HepG2 (cell line): ENCODE measurements around the gene ZWILCH. TPM values are rescaled to one million over a fixed set of nuclear protein-coding genes. Genes with fewer than 3 reads are reported as not detected.

Source experiments
- ATAC-seq: fragments of 200-7000 bp; cut with Tn5 transposase; 3 replicates; pipeline ENCODE4 v1.9.1; 2020; ENCODE audit warnings: mild to moderate bottlenecking, moderate library complexity
- BruUV-seq: library from RNA; stranded (reverse); fragments of 400-500 nt; replicated peaks from 2 replicates; lab custom pipeline; 2021; lab: Mats Ljungman, UMichigan
- CTCF ChIA-PET: fragments of 300-600 bp; formaldehyde crosslinking; extraction: SDS; loops from one replicate; lab custom pipeline; 2021; ENCODE audit warnings: low total read pairs, inconsistent platforms, low intra/inter-chr PET ratio; lab: Yijun Ruan, JAX
- POLR2A ChIA-PET: fragments of 350-600 bp; sonication (Branson Sonifier 250); formaldehyde crosslinking; loops from one replicate; lab custom pipeline; 2020; ENCODE audit warnings: antibody characterized with exemption, inconsistent platforms; lab: Yijun Ruan, JAX
- DNase-seq: peaks from one replicate; pipeline ENCODE4 v3.0.0-alpha.2; 2015; ENCODE audit warnings: low spot score
- FAIRE-seq: peaks from 3 replicates; lab custom pipeline; 2011; peaks lifted over from hg19 to GRCh38; lab: Jason Lieb, UNC
- H2AFZ ChIP-seq: one replicate; pipeline ENCODE4 v1.6.1; 2011; ENCODE audit warnings: low read length, inconsistent platforms
- H3K27ac ChIP-seq: fragments of 300-600 bp; 3 replicates; pipeline ENCODE4 v1.8.0; 2011; ENCODE audit warnings: mixed run types, mild to moderate bottlenecking, mixed read lengths, low read length, inconsistent platforms; ENCODE audit not compliant: insufficient read depth; ENCODE audit errors: extremely low read length
- H3K27me3 ChIP-seq, 2 experiments: fragments of 200-600 bp in 1 of 2; 2 replicates in 1 of 2; 3 replicates in 1 of 2; pipeline versions ENCODE4 v1.6.0 to v1.8.0; 2011; ENCODE audit warnings: low read length in 2 of 2, mild to moderate bottlenecking in 2 of 2, moderate library complexity in 2 of 2, inconsistent platforms in 1 of 2; ENCODE audit not compliant: insufficient read depth in 2 of 2, control insufficient read depth in 1 of 2
- H3K36me3 ChIP-seq, 2 experiments: fragments of 200-600 bp in 1 of 2; replicated peaks in 1 of 2; 2 replicates in 1 of 2; 3 replicates in 1 of 2; pipeline versions ENCODE4 v1.5.1 to v1.8.0; 2011; ENCODE audit warnings: low read length in 2 of 2, inconsistent platforms in 1 of 2; ENCODE audit not compliant: insufficient read depth in 2 of 2, control insufficient read depth in 1 of 2
- H3K4me1 ChIP-seq: 2 replicates; pipeline ENCODE4 v1.5.1; 2012; ENCODE audit warnings: low read length, inconsistent platforms; ENCODE audit not compliant: insufficient read depth
- H3K4me2 ChIP-seq: 2 replicates; pipeline ENCODE4 v1.6.0; 2011; ENCODE audit warnings: low read depth, low read length, inconsistent platforms
- H3K4me3 ChIP-seq, 3 experiments: fragments of 200-600 bp in 1 of 3; sonication (generic), shearing (Covaris generic) in 1 of 3; replicated peaks in 1 of 3; 2 replicates each; pipeline ENCODE4 v1.5.1; 2011 to 2016; ENCODE audit warnings: low read length in 3 of 3, inconsistent platforms in 2 of 3, low read depth in 2 of 3, mild to moderate bottlenecking in 2 of 3, control low read depth in 1 of 3, mixed read lengths in 1 of 3; ENCODE audit not compliant: insufficient read depth in 1 of 3
- H3K79me2 ChIP-seq: one replicate; pipeline ENCODE4 v1.6.1; 2011; ENCODE audit warnings: low read length, inconsistent platforms; ENCODE audit not compliant: insufficient read depth
- H3K9ac ChIP-seq: 2 replicates; pipeline ENCODE4 v1.6.0; 2011; ENCODE audit warnings: mild to moderate bottlenecking, low read depth, low read length, inconsistent platforms; ENCODE audit not compliant: insufficient read depth
- H3K9me3 ChIP-seq: 2 replicates; pipeline ENCODE4 v1.5.1; 2012; ENCODE audit warnings: mild to moderate bottlenecking, low read length
- H4K20me1 ChIP-seq: 2 replicates; pipeline ENCODE4 v1.6.0; 2011; ENCODE audit warnings: inconsistent platforms, mild to moderate bottlenecking, low read length, moderate library complexity; ENCODE audit not compliant: insufficient read depth
- DR1 ChIP-seq: sonication (generic); formaldehyde crosslinking; IDR thresholded peaks from 2 replicates; pipeline ENCODE4 v1.8.0; 2021; ENCODE audit warnings: mild to moderate bottlenecking, missing genetic modification reagents, inconsistent platforms
- KLF12 ChIP-seq: sonication (generic); formaldehyde crosslinking; IDR thresholded peaks from 2 replicates; pipeline ENCODE4 v1.4.0; 2020; ENCODE audit warnings: missing genetic modification reagents, borderline replicate concordance
- MAFF ChIP-seq: IDR thresholded peaks from 2 replicates; pipeline ENCODE4 v1.6.1; 2011; ENCODE audit warnings: low read depth, low read length, improper control_type of control experiment
- MAFK ChIP-seq, 2 experiments: IDR thresholded peaks in 1 of 2; conservative IDR thresholded peaks in 1 of 2; 2 replicates each; pipeline ENCODE4 v1.6.1; 2011; ENCODE audit warnings: improper control_type of control experiment in 2 of 2, low read length in 2 of 2
- NCOA2 ChIP-seq: sonication (generic); formaldehyde crosslinking; IDR thresholded peaks from 2 replicates; pipeline ENCODE4 v1.8.0; 2022; ENCODE audit warnings: inconsistent platforms
- POLR2A ChIP-seq, 2 experiments: IDR thresholded peaks; 2 replicates each; pipeline ENCODE4 v1.6.1; 2011; ENCODE audit warnings: low read depth in 2 of 2, low read length in 2 of 2, mild to moderate bottlenecking in 1 of 2, moderate library complexity in 1 of 2; ENCODE audit not compliant: insufficient read depth in 1 of 2
- RXRA ChIP-seq: sonication (generic); formaldehyde crosslinking; IDR thresholded peaks from 2 replicates; pipeline ENCODE4 v1.5.1; 2020; ENCODE audit warnings: missing genetic modification reagents
- SKI ChIP-seq: fragments of 450-650 bp; IDR thresholded peaks from one replicate; pipeline ENCODE4 v1.6.1; 2018; ENCODE audit warnings: mild to moderate bottlenecking; ENCODE audit not compliant: partially characterized antibody
- XBP1 ChIP-seq: sonication (generic); formaldehyde crosslinking; IDR thresholded peaks from 2 replicates; pipeline ENCODE4 v1.5.0; 2020; ENCODE audit warnings: missing genetic modification reagents
- ZFP90 ChIP-seq: sonication (generic); formaldehyde crosslinking; IDR thresholded peaks from 2 replicates; pipeline ENCODE4 v1.8.0; 2022; ENCODE audit warnings: missing genetic modification reagents, mild to moderate bottlenecking, inconsistent platforms, borderline replicate concordance
- ZNF296 ChIP-seq: sonication (generic); formaldehyde crosslinking; conservative IDR thresholded peaks from 2 replicates; pipeline ENCODE4 v1.5.0; 2020; ENCODE audit warnings: mild to moderate bottlenecking, missing genetic modification reagents
- ZNF496 ChIP-seq: sonication (generic); formaldehyde crosslinking; IDR thresholded peaks from 2 replicates; pipeline ENCODE4 v1.8.1; 2023; ENCODE audit warnings: mild to moderate bottlenecking, moderate library complexity, missing genetic modification reagents; ENCODE audit not compliant: insufficient replicate concordance
- ZNF549 ChIP-seq: sonication (generic); formaldehyde crosslinking; IDR thresholded peaks from 2 replicates; pipeline ENCODE4 v1.5.0; 2020; ENCODE audit warnings: missing genetic modification reagents
- ZNF607 ChIP-seq: sonication (generic); formaldehyde crosslinking; IDR thresholded peaks from 2 replicates; pipeline ENCODE4 v1.5.1; 2020; ENCODE audit warnings: missing genetic modification reagents, mild to moderate bottlenecking, borderline replicate concordance
- ZNF629 ChIP-seq: sonication (generic); formaldehyde crosslinking; conservative IDR thresholded peaks from 2 replicates; pipeline ENCODE4 v1.5.0; 2020; ENCODE audit warnings: missing genetic modification reagents
- WGBS: methylation state at CpG from one replicate; pipeline ENCODE4 v1.1.6; 2017; ENCODE audit warnings: low lambda C conversion rate; 5-methylcytosine and 5-hydroxymethylcytosine counted together
- in situ Hi-C: cut with HindIII; loops from 2 replicates; pipeline ENCODE4 v1.10.0; 2017; ENCODE audit warnings: low pct_unique_long_range_greater_than_20kb; ENCODE audit not compliant: extremely low pct_ligation_motif_present
- intact Hi-C: fragments of 100-400 bp; cut with micrococcal nuclease; formaldehyde crosslinking; loops from one replicate; pipeline ENCODE4 v1.10.0; 2022; ENCODE audit not compliant: unreplicated experiment
- polyA plus RNA-seq, 8 experiments: library from polyadenylated mRNA; depleted of rRNA in 3 of 8; stranded (reverse) in 7 of 8; unstranded in 1 of 8; fragments of >200 nt; fragmentation: Illumina TruSeq in 4 of 8; extraction: Trizol in 4 of 8; gene quantifications; 2 replicates each; pipeline versions ENCODE4 v1.2.1 to v1.2.3, GENCODE V29; 2011 to 2016; ENCODE audit warnings: low read depth in 4 of 8, missing spikeins in 1 of 8, mixed read lengths in 1 of 8; ENCODE audit not compliant: insufficient read depth in 1 of 8
- total RNA-seq, 5 experiments: library from RNA; depleted of rRNA; stranded (reverse); fragments of >200 nt; fragmentation: Illumina TruSeq; extraction: Trizol; gene quantifications; 2 replicates each; pipeline ENCODE4 v1.2.3, GENCODE V29; 2016; ENCODE audit warnings: low read depth in 1 of 5
- TF ChIP-seq, protein P1 (sequence below): sonication (generic); formaldehyde crosslinking; IDR thresholded peaks from 2 replicates; pipeline ENCODE4 v1.9.0; 2022; ENCODE audit warnings: low read depth, missing genetic modification reagents

Gene ZWILCH
- total and polyA plus RNA-seq, 2 of the 13 experiments (the other 11 are each of a cell fraction or from before 2014, with no cell fraction given) = 9.5 to 27.8 TPM

DNA sequence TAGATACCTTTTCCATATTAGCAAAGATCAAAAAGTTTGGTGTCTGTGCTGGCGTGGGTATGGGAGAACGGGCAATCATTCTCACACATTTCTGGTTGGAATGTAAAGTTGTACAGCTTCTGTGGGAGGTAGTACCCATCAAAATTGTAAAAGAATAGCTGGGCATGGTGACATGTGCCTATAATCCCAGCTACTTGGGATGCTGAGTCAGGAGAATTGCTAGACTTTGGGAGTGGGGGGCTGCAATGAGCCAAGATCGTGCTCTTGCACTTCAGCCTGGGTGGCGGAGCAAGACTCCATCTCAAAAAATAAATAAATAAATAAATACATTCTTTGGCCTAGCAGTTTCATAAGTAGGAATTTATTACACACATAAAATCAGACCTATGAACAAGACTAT is 37.8 kb downstream of the ZWILCH start:
- DNase-seq = no peak
- Histone ChIP-seq H3K79me2 (no peaks in the 10 kb centered on the region), H3K27ac (no peak overlapping the region), H3K4me2 (no peak overlapping the region), H3K9me3 (no peaks in the 10 kb centered on the region), H4K20me1 (no peaks in the 10 kb centered on the region), H3K4me3 (no peak overlapping the region), H3K9ac (no peak overlapping the region)
- POLR2A ChIA-PET = no interaction called here
- in situ Hi-C loops = no loop called here
- BruUV-seq = no TSS peak
- TF ChIP-seq SKI = no peak
- TF ChIP-seq KLF12 = no peak
- TF ChIP-seq ZNF296 = no peak
- peak in 1 of 2 experiments; percentile 67; a peak in 2 of 4 replicates for TF ChIP-seq MAFK (conservative IDR thresholded peaks at IDR 0.05 in 1 of 2, IDR thresholded peaks at IDR 0.05 in 1 of 2; ENCODE audit: low read length in 2 of 2)
- no peak for TF ChIP-seq RXRA
- TF ChIP-seq POLR2A (IDR thresholded peaks at IDR 0.05; ENCODE audit: insufficient read depth in 1 of 2, low read depth in 2 of 2, low read length in 2 of 2) = no peak
- TF ChIP-seq ZNF607 (CRISPR knock-in tag) = no peak
- 0 out of 2 replicates have a peak, but pooled peaks have one; percentile 3 for TF ChIP-seq MAFF
- TF ChIP-seq ZNF496 (CRISPR knock-in tag) = no peak
- TF ChIP-seq NCOA2 (CRISPR knock-in tag) = no peak
- TF ChIP-seq XBP1 (CRISPR knock-in tag) = no peak
- TF ChIP-seq, protein P1, sequence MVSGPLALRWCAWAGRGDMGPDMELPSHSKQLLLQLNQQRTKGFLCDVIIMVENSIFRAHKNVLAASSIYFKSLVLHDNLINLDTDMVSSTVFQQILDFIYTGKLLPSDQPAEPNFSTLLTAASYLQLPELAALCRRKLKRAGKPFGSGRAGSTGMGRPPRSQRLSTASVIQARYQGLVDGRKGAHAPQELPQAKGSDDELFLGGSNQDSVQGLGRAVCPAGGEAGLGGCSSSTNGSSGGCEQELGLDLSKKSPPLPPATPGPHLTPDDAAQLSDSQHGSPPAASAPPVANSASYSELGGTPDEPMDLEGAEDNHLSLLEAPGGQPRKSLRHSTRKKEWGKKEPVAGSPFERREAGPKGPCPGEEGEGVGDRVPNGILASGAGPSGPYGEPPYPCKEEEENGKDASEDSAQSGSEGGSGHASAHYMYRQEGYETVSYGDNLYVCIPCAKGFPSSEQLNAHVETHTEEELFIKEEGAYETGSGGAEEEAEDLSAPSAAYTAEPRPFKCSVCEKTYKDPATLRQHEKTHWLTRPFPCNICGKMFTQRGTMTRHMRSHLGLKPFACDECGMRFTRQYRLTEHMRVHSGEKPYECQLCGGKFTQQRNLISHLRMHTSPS = no peak
- TF ChIP-seq ZNF629 (CRISPR knock-in tag) = no peak
- TF ChIP-seq DR1 = no peak
- TF ChIP-seq ZNF549 (CRISPR knock-in tag) = no peak
- TF ChIP-seq ZFP90 (CRISPR knock-in tag) = no peak
- TF ChIP-seq, all 625 proteins: peak for 2
- Histone ChIP-seq H3K27me3 (no peaks in the 10 kb centered on the region), H3K4me1 (no peaks in the 10 kb centered on the region), H3K36me3 (peaks cover 0 to 12% of the 10 kb centered on the region in 2 experiments; a peak in 3 of 5 replicates), H2AFZ (no peak overlapping the region)
- intact Hi-C loops = no loop called here
- CTCF ChIA-PET = no interaction called here
- over 99% methylated on average over 4 of the region's 4 CpGs for WGBS
- ATAC-seq = no peak
- no peak for FAIRE-seq
